GM12878 (cell line): ENCODE data around the gene CADM2. TPM values are rescaled to one million over a fixed set of nuclear protein-coding genes. Genes with fewer than 3 reads are reported as not detected.

Experiments
- ATAC-seq: fragments of 200-7000 bp; cut with Tn5 transposase; 3 replicates; pipeline ENCODE4 v1.9.1; 2020; ENCODE audit warnings: mild to moderate bottlenecking, moderate library complexity
- BruUV-seq: library from RNA; stranded (reverse); fragments of 400-500 nt; replicated peaks from 2 replicates; lab custom pipeline; 2021; lab: Mats Ljungman, UMichigan
- CTCF ChIA-PET: fragments of 300-600 bp; sonication (Branson Sonifier 250); formaldehyde crosslinking; extraction: SDS; loops from one replicate; lab custom pipeline; 2021; ENCODE audit warnings: inconsistent platforms; lab: Yijun Ruan, JAX
- POLR2A ChIA-PET: fragments of 350-600 bp; formaldehyde crosslinking; extraction: SDS; loops from one replicate; lab custom pipeline; 2021; ENCODE audit warnings: inconsistent platforms; lab: Charles Lee
- RAD21 ChIA-PET: fragments of 300-600 bp; sonication (Branson Sonifier 250); formaldehyde crosslinking; loops from one replicate; lab custom pipeline; 2023; ENCODE audit warnings: antibody characterized with exemption; ENCODE audit not compliant: unreplicated experiment; lab: Charles Lee
- SMC1A ChIA-PET: fragments of 300-600 bp; sonication (Branson Sonifier 250); formaldehyde crosslinking; loops from one replicate; lab custom pipeline; 2023; ENCODE audit not compliant: unreplicated experiment, uncharacterized antibody; lab: Charles Lee
- DNase-seq: peaks from one replicate; pipeline ENCODE4 v3.0.0-alpha.2; 2011; ENCODE audit warnings: low read depth, low spot score
- FAIRE-seq: peaks from 3 replicates; lab custom pipeline; 2011; peaks lifted over from hg19 to GRCh38; lab: Jason Lieb, UNC
- H2AFZ ChIP-seq: 2 replicates; pipeline ENCODE4 v1.6.0; 2011; ENCODE audit warnings: low read depth, low read length, control low read depth; ENCODE audit not compliant: control insufficient read depth
- H3K27ac ChIP-seq: 2 replicates; pipeline ENCODE4 v1.5.1; 2011; ENCODE audit warnings: control low read depth; ENCODE audit not compliant: control insufficient read depth, insufficient read depth
- H3K27me3 ChIP-seq, 2 experiments: replicated peaks in 1 of 2; 2 replicates each; pipeline versions ENCODE4 v1.6.0 to v1.6.1; 2011; ENCODE audit warnings: low read length in 1 of 2; ENCODE audit not compliant: control insufficient read depth in 2 of 2, insufficient read depth in 2 of 2
- H3K36me3 ChIP-seq, 2 experiments: 2 replicates each; pipeline ENCODE4 v1.5.1; 2011; ENCODE audit warnings: low read length in 1 of 2; ENCODE audit not compliant: control insufficient read depth in 2 of 2, insufficient read depth in 2 of 2
- H3K4me1 ChIP-seq: 2 replicates; pipeline ENCODE4 v1.6.1; 2011; ENCODE audit warnings: mild to moderate bottlenecking, low read length, moderate library complexity, mixed read lengths; ENCODE audit not compliant: control insufficient read depth, insufficient read depth
- H3K4me2 ChIP-seq: 2 replicates; pipeline ENCODE4 v1.6.0; 2011; ENCODE audit warnings: control low read depth; ENCODE audit not compliant: control insufficient read depth, insufficient read depth
- H3K4me3 ChIP-seq: fragments of 200-600 bp; sonication (generic); 2 replicates; pipeline ENCODE4 v1.5.1; 2016
- H3K79me2 ChIP-seq: 2 replicates; pipeline ENCODE4 v1.6.0; 2011; ENCODE audit warnings: low read length; ENCODE audit not compliant: control insufficient read depth, insufficient read depth
- H3K9ac ChIP-seq: 2 replicates; pipeline ENCODE4 v1.8.0; 2011; ENCODE audit warnings: low read length, control low read depth, mixed read lengths; ENCODE audit not compliant: control insufficient read depth, insufficient read depth
- H3K9me3 ChIP-seq: replicated peaks from 3 replicates; pipeline ENCODE4 v1.5.1; 2011; ENCODE audit warnings: mild to moderate bottlenecking, low read length; ENCODE audit not compliant: control insufficient read depth, insufficient read depth
- H4K20me1 ChIP-seq: 2 replicates; pipeline ENCODE4 v1.6.0; 2011; ENCODE audit not compliant: control insufficient read depth, insufficient read depth
- KLF5 ChIP-seq: fragments of 450-650 bp; IDR thresholded peaks from 2 replicates; pipeline ENCODE4 v1.6.1; 2014; ENCODE audit warnings: mild to moderate bottlenecking; ENCODE audit not compliant: partially characterized antibody
- MTA3 ChIP-seq: IDR thresholded peaks from 2 replicates; pipeline ENCODE4 v1.6.1; 2012; ENCODE audit warnings: low read length, inconsistent platforms, borderline replicate concordance
- RCOR1 ChIP-seq: conservative IDR thresholded peaks from 2 replicates; pipeline ENCODE4 v1.6.1; 2012; ENCODE audit warnings: low read depth, low read length, improper control_type of control experiment
- SMARCA5 ChIP-seq: fragments of 450-650 bp; IDR thresholded peaks from 2 replicates; pipeline ENCODE4 v1.6.1; 2017; ENCODE audit warnings: mild to moderate bottlenecking
- SP1 ChIP-seq: IDR thresholded peaks from one replicate; pipeline ENCODE4 v1.6.1; 2011; ENCODE audit warnings: low read depth, low read length
- WGBS: methylation state at CpG from one replicate; pipeline ENCODE4 v1.1.6; 2016; ENCODE audit warnings: low lambda C conversion rate; ENCODE audit not compliant: insufficient replicate concordance, insufficient coverage; ENCODE audit errors: missing lambda C conversion rate; 5-methylcytosine and 5-hydroxymethylcytosine counted together
- in situ Hi-C: fragments of 300-500 bp; cut with MboI; formaldehyde crosslinking; loops from 9 replicates; pipeline ENCODE4 v1.14.3; 2018; ENCODE audit warnings: mixed read lengths
- intact Hi-C: fragments of 100-400 bp; cut with micrococcal nuclease; formaldehyde crosslinking; loops from one replicate; pipeline ENCODE4 v1.14.2; 2022; ENCODE audit not compliant: unreplicated experiment
- polyA plus RNA-seq, 11 experiments: library from polyadenylated mRNA; depleted of rRNA in 4 of 11; unstranded in 6 of 11; stranded (reverse) in 5 of 11; fragments of >200 nt; fragmentation: Nextera tagmentation in 4 of 11; fragmentation: Illumina TruSeq in 1 of 11; extraction: Ambion mirVana in 4 of 11; extraction: Trizol in 1 of 11; gene quantifications; 1 replicate in 1 of 11; 2 replicates in 10 of 11; pipeline versions ENCODE4 v1.2.1 to v1.2.3, GENCODE V29; 2011 to 2016; ENCODE audit warnings: inconsistent platforms in 2 of 11, missing spikeins in 2 of 11, low read depth in 1 of 11
- total RNA-seq, 4 experiments: library from RNA; depleted of rRNA in 3 of 4; stranded (reverse); fragments of >200 nt in 3 of 4; fragmentation: Illumina TruSeq in 1 of 4; extraction: Trizol in 1 of 4; gene quantifications; 2 replicates each; pipeline versions ENCODE4 v1.2.1 to v1.2.3, GENCODE V29; 2013 to 2021
- TF ChIP-seq, protein P1 (sequence below): IDR thresholded peaks from 2 replicates; pipeline ENCODE4 v1.6.1; 2011; ENCODE audit warnings: borderline replicate concordance, low read depth, mild to moderate bottlenecking, moderate library complexity, low read length; ENCODE audit not compliant: insufficient read depth, poor library complexity, severe bottlenecking
- TF ChIP-seq, protein P2 (sequence below): fragments of 450-650 bp; IDR thresholded peaks from 2 replicates; pipeline ENCODE4 v1.6.1; 2018; ENCODE audit warnings: mild to moderate bottlenecking, low read depth, moderate library complexity; ENCODE audit not compliant: partially characterized antibody
- TF ChIP-seq, protein P3 (sequence below): IDR thresholded peaks from 2 replicates; pipeline ENCODE4 v1.6.1; 2012; ENCODE audit warnings: low read depth, low read length, improper control_type of control experiment
- TF ChIP-seq, protein P4 (sequence below): fragments of 450-650 bp; IDR thresholded peaks from 2 replicates; pipeline ENCODE4 v1.6.1; 2016; ENCODE audit warnings: mild to moderate bottlenecking, moderate library complexity, borderline replicate concordance

Gene CADM2
- total and polyA plus RNA-seq, 10 of the 15 experiments (the other 5 are each of a cell fraction or from before 2014, with no cell fraction given), result 0.13 TPM; not detected in 9

DNA sequence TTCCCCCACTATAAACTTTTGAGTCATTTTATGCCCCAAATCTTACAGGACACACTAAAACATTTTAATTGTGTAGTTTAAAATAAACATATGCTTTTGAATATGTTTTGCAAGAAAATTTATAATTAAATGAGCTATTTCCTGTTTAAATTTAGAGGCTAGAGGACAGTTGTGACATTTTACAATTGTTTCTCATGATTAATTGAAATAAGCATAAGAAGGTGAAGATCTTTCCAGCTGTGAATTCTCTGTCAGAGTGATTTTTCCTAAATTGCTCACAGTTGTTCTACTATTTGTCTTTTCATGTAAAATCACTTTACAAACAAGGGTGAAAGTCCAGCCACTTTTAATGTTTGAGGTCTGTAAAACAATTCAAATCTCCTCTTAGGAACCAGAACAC is 892.3 kb downstream of the CADM2 start (continued):
- TF ChIP-seq, protein P1, sequence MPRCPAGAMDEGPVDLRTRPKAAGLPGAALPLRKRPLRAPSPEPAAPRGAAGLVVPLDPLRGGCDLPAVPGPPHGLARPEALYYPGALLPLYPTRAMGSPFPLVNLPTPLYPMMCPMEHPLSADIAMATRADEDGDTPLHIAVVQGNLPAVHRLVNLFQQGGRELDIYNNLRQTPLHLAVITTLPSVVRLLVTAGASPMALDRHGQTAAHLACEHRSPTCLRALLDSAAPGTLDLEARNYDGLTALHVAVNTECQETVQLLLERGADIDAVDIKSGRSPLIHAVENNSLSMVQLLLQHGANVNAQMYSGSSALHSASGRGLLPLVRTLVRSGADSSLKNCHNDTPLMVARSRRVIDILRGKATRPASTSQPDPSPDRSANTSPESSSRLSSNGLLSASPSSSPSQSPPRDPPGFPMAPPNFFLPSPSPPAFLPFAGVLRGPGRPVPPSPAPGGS, result no peak

DNA sequence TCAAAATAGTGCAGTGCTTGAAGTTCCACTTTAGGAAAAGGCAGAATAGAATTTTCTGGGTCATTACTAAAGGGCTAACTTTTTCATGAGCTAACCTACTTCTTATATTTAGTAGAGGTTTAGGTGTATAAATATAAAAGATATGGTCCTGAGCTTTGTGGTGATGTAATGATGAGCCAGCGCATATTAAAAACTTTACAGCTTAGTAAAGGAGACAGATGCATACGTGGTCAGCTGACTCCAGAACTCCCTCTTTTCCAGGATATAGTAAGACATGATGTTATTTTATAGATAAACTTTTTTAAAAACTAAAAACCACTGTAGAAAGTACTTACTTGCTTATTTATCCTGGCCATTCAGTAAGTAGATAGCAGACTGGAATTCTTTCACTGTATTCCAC is 895.0 kb downstream of the CADM2 start:
- Histone ChIP-seq H3K36me3 (no peaks in the 10 kb centered on the region), H4K20me1 (no peaks in the 10 kb centered on the region), H2AFZ (no peak overlapping the region), H3K79me2 (no peaks in the 10 kb centered on the region), H3K27me3 (no peaks in the 10 kb centered on the region), H3K27ac (no peak overlapping the region), H3K9me3 (no peaks in the 10 kb centered on the region), H3K4me3 (no peak overlapping the region), H3K4me2 (no peak overlapping the region), H3K9ac (no peak overlapping the region), H3K4me1 (no peaks in the 10 kb centered on the region)
- in situ Hi-C loops, result no loop called here
- SMC1A ChIA-PET, result no interaction called here
- POLR2A ChIA-PET, result no interaction called here
- CTCF ChIA-PET, result no interaction called here
- RAD21 ChIA-PET, result no interaction called here
- FAIRE-seq (no peak), ATAC-seq (no peak), DNase-seq (no peak)
- TF ChIP-seq SP1 (no peak), RCOR1 (no peak), MTA3 (no peak), SMARCA5 (no peak), KLF5 (no peak)
- TF ChIP-seq, protein P2, sequence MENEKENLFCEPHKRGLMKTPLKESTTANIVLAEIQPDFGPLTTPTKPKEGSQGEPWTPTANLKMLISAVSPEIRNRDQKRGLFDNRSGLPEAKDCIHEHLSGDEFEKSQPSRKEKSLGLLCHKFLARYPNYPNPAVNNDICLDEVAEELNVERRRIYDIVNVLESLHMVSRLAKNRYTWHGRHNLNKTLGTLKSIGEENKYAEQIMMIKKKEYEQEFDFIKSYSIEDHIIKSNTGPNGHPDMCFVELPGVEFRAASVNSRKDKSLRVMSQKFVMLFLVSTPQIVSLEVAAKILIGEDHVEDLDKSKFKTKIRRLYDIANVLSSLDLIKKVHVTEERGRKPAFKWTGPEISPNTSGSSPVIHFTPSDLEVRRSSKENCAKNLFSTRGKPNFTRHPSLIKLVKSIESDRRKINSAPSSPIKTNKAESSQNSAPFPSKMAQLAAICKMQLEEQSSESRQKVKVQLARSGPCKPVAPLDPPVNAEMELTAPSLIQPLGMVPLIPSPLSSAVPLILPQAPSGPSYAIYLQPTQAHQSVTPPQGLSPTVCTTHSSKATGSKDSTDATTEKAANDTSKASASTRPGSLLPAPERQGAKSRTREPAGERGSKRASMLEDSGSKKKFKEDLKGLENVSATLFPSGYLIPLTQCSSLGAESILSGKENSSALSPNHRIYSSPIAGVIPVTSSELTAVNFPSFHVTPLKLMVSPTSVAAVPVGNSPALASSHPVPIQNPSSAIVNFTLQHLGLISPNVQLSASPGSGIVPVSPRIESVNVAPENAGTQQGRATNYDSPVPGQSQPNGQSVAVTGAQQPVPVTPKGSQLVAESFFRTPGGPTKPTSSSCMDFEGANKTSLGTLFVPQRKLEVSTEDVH, result no peak
- TF ChIP-seq, protein P3, sequence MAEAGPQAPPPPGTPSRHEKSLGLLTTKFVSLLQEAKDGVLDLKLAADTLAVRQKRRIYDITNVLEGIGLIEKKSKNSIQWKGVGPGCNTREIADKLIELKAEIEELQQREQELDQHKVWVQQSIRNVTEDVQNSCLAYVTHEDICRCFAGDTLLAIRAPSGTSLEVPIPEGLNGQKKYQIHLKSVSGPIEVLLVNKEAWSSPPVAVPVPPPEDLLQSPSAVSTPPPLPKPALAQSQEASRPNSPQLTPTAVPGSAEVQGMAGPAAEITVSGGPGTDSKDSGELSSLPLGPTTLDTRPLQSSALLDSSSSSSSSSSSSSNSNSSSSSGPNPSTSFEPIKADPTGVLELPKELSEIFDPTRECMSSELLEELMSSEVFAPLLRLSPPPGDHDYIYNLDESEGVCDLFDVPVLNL, result no peak
- TF ChIP-seq, protein P4, sequence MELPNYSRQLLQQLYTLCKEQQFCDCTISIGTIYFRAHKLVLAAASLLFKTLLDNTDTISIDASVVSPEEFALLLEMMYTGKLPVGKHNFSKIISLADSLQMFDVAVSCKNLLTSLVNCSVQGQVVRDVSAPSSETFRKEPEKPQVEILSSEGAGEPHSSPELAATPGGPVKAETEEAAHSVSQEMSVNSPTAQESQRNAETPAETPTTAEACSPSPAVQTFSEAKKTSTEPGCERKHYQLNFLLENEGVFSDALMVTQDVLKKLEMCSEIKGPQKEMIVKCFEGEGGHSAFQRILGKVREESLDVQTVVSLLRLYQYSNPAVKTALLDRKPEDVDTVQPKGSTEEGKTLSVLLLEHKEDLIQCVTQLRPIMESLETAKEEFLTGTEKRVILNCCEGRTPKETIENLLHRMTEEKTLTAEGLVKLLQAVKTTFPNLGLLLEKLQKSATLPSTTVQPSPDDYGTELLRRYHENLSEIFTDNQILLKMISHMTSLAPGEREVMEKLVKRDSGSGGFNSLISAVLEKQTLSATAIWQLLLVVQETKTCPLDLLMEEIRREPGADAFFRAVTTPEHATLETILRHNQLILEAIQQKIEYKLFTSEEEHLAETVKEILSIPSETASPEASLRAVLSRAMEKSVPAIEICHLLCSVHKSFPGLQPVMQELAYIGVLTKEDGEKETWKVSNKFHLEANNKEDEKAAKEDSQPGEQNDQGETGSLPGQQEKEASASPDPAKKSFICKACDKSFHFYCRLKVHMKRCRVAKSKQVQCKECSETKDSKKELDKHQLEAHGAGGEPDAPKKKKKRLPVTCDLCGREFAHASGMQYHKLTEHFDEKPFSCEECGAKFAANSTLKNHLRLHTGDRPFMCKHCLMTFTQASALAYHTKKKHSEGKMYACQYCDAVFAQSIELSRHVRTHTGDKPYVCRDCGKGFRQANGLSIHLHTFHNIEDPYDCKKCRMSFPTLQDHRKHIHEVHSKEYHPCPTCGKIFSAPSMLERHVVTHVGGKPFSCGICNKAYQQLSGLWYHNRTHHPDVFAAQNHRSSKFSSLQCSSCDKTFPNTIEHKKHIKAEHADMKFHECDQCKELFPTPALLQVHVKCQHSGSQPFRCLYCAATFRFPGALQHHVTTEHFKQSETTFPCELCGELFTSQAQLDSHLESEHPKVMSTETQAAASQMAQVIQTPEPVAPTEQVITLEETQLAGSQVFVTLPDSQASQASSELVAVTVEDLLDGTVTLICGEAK, result no peak
- 53% methylated on average over 2 of the region's 2 CpGs for WGBS
- BruUV-seq, result no TSS peak
- intact Hi-C loops, result no loop called here
